ENCODE results near the gene PRF1. TPM values are rescaled to one million over a fixed set of nuclear protein-coding genes. Genes with fewer than 3 reads are reported as not detected.

PRF1 gene
- total RNA-seq, 4 donors from 2014 or later = 0.34 to 2.5 (median 0.70) TPM; not detected in 1

DNA sequence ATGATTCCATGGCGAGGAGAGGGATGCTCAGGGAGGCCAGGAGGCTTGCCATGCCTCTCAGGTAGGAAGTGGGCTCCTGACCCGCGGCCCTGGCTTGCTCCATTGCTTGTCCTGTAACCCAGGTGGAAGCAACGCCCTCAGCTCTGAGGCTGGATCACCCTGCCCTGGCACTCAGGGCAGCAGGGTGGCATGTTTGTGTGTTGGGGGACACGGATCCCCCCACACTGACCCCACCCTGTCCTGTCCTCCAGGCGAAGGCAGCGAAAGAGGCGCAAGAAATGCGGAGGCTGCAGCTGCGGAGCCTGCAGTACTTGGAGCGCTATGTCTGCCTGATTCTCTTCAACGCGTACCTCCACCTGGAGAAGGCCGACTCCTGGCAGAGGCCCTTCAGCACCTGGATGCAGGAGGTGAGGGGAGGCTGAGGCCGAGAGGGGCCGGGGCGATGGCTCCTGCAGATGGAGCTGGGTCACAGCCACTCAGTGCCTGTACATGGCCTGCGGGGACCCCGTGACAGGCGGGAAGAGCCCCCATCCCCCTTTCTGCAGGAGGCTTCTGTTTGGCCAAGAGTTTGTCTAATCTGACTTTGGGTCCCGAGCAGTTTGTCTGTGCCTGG lies 38.3 kb downstream of the PRF1 start:
- Histone ChIP-seq H3K9me3 (no peaks in the 10 kb centered on the region), H3K27ac (no peak overlapping the region), H3K4me3 (no peak overlapping the region), H3K27me3 (no peaks in the 10 kb centered on the region), H3K4me1 (peaks cover 15% of the 10 kb centered on the region), H3K36me3 (no peaks in the 10 kb centered on the region)
- WGBS = 92% methylated on average over 20 of the region's 21 CpGs
- DNase-seq (ENCODE audit: low spot score in 2 of 2) = peak in 1 of 2 donors; percentile 49
- no peak for TF ChIP-seq POLR2AphosphoS5 (IDR thresholded peaks at IDR 0.05)
- TF ChIP-seq EP300 (IDR thresholded peaks at IDR 0.05) = no peak
- TF ChIP-seq, protein P1, sequence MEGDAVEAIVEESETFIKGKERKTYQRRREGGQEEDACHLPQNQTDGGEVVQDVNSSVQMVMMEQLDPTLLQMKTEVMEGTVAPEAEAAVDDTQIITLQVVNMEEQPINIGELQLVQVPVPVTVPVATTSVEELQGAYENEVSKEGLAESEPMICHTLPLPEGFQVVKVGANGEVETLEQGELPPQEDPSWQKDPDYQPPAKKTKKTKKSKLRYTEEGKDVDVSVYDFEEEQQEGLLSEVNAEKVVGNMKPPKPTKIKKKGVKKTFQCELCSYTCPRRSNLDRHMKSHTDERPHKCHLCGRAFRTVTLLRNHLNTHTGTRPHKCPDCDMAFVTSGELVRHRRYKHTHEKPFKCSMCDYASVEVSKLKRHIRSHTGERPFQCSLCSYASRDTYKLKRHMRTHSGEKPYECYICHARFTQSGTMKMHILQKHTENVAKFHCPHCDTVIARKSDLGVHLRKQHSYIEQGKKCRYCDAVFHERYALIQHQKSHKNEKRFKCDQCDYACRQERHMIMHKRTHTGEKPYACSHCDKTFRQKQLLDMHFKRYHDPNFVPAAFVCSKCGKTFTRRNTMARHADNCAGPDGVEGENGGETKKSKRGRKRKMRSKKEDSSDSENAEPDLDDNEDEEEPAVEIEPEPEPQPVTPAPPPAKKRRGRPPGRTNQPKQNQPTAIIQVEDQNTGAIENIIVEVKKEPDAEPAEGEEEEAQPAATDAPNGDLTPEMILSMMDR (IDR thresholded peaks at IDR 0.05) = no peak
- no peak for TF ChIP-seq POLR2A (IDR thresholded peaks at IDR 0.05)

DNA sequence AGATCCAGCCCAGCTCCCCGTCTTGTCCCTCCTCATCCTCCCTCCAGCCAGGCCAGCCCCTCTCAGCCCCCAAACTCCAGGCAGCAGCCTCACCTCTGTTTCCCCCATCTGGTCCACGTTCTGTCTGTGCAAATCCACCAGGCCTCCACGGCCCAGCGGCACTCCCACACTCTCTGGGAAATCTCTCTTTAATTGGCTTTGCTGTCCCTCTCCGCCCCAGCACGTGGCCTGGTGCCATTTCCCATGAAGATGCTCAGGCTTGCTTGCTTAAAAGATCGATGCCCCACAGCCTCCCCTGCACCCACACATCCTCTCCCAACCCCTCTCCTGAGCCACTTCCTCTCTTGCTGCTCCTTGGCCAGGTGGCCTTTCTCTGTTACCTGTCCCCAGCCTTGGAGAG lies 39.3 kb downstream of the PRF1 start:
- no peaks in the 10 kb centered on the region for H3K9me3 ChIP-seq
- H3K4me3 ChIP-seq = no peak overlapping the region
- 52% methylated on average over 7 of the region's 7 CpGs for WGBS
- no peak overlapping the region for H3K27ac ChIP-seq
- H3K36me3 ChIP-seq = no peaks in the 10 kb centered on the region
- peaks cover 19% of the 10 kb centered on the region for H3K4me1 ChIP-seq
- no peaks in the 10 kb centered on the region for H3K27me3 ChIP-seq
- TF ChIP-seq, protein P1 (IDR thresholded peaks at IDR 0.05) = no peak
- no peak for TF ChIP-seq POLR2AphosphoS5 (IDR thresholded peaks at IDR 0.05)
- TF ChIP-seq POLR2A (IDR thresholded peaks at IDR 0.05) = no peak
- no peak for TF ChIP-seq EP300 (IDR thresholded peaks at IDR 0.05)
- peak in 1 of 2 donors; percentile 39 for DNase-seq (ENCODE audit: low spot score in 2 of 2)

DNA sequence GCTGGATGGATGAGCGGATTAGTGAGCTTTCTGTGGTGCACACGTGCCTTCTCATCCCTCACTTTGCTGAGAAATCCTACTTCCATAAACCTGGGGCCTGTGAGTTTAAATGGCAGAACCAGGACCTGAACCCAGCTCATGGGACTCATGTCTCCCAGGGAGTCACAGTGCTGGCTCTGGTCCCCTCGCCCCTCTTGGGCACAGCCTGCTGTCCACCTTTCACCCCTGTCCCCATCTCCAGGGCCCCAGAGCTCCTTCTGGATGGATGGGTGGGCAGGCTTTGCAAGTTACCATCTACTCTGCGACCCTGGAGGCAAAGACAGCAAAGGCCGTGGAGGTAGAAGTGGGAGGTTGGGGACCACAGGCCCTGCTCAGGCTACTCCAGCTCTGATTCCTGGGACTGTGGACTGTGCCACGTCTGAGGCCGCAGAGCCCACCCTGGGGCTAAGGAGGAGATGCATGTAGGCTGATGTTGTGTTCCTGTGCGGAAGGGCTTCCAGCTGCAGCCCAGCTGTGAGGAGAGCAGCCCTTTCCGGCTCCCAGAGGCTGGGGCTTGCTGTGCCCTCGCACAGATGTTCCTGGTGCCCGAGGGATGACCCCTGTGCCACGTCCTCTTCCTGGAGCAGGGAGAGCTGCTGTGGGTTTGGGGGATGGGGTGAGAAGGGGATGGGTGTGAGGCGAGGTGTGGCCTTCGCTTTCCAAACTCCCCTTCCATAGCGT lies 40.3 kb downstream of the PRF1 start:
- Histone ChIP-seq H3K27me3 (no peaks in the 10 kb centered on the region), H3K36me3 (no peaks in the 10 kb centered on the region), H3K4me3 (no peak overlapping the region), H3K27ac (no peak overlapping the region), H3K9me3 (no peaks in the 10 kb centered on the region), H3K4me1 (peaks cover 19% of the 10 kb centered on the region)
- TF ChIP-seq, protein P1 (IDR thresholded peaks at IDR 0.05) = no peak
- 88% methylated on average over 11 of the region's 15 CpGs for WGBS
- peak in 1 of 2 donors; percentile 35 for DNase-seq (ENCODE audit: low spot score in 2 of 2)

GRCh38 chr10:70561558-70561957 lies 41.0 kb downstream of the PRF1 start:
- no peak for DNase-seq (ENCODE audit: low spot score in 2 of 2)
- Histone ChIP-seq H3K27me3 (no peaks in the 10 kb centered on the region), H3K4me3 (no peak overlapping the region), H3K36me3 (no peaks in the 10 kb centered on the region), H3K27ac (no peak overlapping the region), H3K4me1 (peaks cover 19% of the 10 kb centered on the region), H3K9me3 (no peaks in the 10 kb centered on the region)
- WGBS = 78% methylated on average over 6 of the region's 6 CpGs
- no peak for TF ChIP-seq POLR2A (IDR thresholded peaks at IDR 0.05)
- TF ChIP-seq POLR2AphosphoS5 (IDR thresholded peaks at IDR 0.05) = no peak
- TF ChIP-seq, protein P1 (IDR thresholded peaks at IDR 0.05) = no peak

- Histone ChIP-seq H3K36me3 (no peaks in the 10 kb centered on the region), H3K27me3 (no peaks in the 10 kb centered on the region), H3K9me3 (no peaks in the 10 kb centered on the region), H3K4me3 (no peak overlapping the region), H3K4me1 (peaks cover 19% of the 10 kb centered on the region), H3K27ac (no peak overlapping the region)
- 44% methylated on average over 10 of the region's 10 CpGs for WGBS
- DNase-seq (ENCODE audit: low spot score in 2 of 2) = no peak
- TF ChIP-seq EP300 (IDR thresholded peaks at IDR 0.05) (no peak), POLR2AphosphoS5 (IDR thresholded peaks at IDR 0.05) (no peak), POLR2A (IDR thresholded peaks at IDR 0.05) (no peak)
- TF ChIP-seq, protein P1 (IDR thresholded peaks at IDR 0.05) = no peak
Measured at GRCh38 chr10:70561070-70561469, 41.5 kb downstream of the PRF1 start.
